GM12875 (cell line): ENCODE data around the gene WWOX.

ENCODE experiments used
- H3K4me3 ChIP-seq: one replicate; pipeline ENCODE4 v1.5.1; 2011; ENCODE audit warnings: low read depth, low read length, control low read depth
- CTCF ChIP-seq: IDR thresholded peaks from 2 replicates; pipeline ENCODE4 v1.5.1; 2011; ENCODE audit warnings: low read depth, mild to moderate bottlenecking, control low read depth, inconsistent platforms, low read length, moderate library complexity, borderline replicate concordance; ENCODE audit not compliant: insufficient read depth

Gene WWOX

GRCh38 chr16:78480588-78480987 lies 381.1 kb downstream of the WWOX start:
- no peak overlapping the region for H3K4me3 ChIP-seq
- TF ChIP-seq CTCF: no peak

GRCh38 chr16:78483124-78483992 lies 383.9 kb downstream of the WWOX start:
- H3K4me3 ChIP-seq: no peak overlapping the region
- no peak for TF ChIP-seq CTCF

GRCh38 chr16:78484509-78485058 lies 385.1 kb downstream of the WWOX start:
- no peak overlapping the region for H3K4me3 ChIP-seq
- no peak for TF ChIP-seq CTCF

GRCh38 chr16:78485188-78485916 lies 385.9 kb downstream of the WWOX start:
- no peak overlapping the region for H3K4me3 ChIP-seq
- no peak for TF ChIP-seq CTCF

- no peak for TF ChIP-seq CTCF
- no peak overlapping the region for H3K4me3 ChIP-seq
Observed at GRCh38 chr16:78485917-78486257, 386.4 kb downstream of the WWOX start.

GRCh38 chr16:78487471-78487870 lies 388.0 kb downstream of the WWOX start:
- no peak overlapping the region for H3K4me3 ChIP-seq
- TF ChIP-seq CTCF: no peak
